ENCODE measurements around the gene NACC2.

NACC2 gene

DNA sequence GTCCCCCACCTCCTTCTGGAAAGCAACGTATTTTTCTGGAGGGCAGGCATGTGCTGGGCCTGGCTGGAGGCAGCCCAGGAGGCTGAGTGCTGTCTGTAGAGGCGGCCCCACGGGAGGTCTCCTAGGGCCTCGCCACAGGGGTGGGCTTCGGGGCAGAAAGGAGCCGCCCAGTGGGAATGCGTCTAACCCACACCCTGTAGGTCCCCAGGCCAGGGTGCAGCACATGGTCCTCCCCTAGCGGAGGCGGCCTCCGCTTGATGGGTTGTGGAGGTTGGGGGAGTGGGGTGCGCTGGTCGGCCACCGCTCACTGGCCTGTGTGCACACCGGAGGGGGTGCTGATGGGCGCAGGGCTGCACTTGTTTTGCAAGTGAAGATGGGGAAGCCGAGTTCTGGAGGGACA, 85.6 kb downstream of the NACC2 start:
- H3K27ac ChIP-seq (ENCODE audit: low read length) = no peak overlapping the region

DNA sequence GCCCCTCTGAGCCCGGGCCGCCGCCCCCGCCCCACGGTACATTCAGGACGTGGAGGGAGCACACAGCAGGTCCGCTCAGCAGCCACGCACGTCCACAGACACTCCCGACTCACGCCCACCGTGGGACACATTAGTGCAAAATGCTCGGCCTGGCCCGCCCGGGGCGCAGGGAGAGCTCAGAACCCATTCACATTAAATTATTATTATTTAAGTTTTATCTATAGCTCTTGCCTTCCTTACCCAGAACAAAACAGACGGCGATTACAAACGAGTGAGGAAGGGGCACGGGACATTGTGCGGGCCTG, 86.4 kb downstream of the NACC2 start:
- Histone ChIP-seq H3K79me2 (ENCODE audit: low read length) (no peaks in the 10 kb centered on the region), H3K27ac (ENCODE audit: low read length) (no peak overlapping the region), H3K9me3 (ENCODE audit: insufficient read depth, low read length) (no peaks in the 10 kb centered on the region), H3K36me3 (replicated peaks; ENCODE audit: low read depth, low read length) (no peaks in the 10 kb centered on the region), H2AFZ (ENCODE audit: low read depth, low read length) (no peak overlapping the region), H3K4me3 (ENCODE audit: low read length) (no peak overlapping the region), H3K4me1 (ENCODE audit: low read length) (no peaks in the 10 kb centered on the region), H4K20me1 (ENCODE audit: insufficient read depth, low read length) (no peaks in the 10 kb centered on the region), H3K9ac (ENCODE audit: low read length) (no peak overlapping the region), H3K4me2 (ENCODE audit: low read length) (no peak overlapping the region), H3K27me3 (ENCODE audit: low read depth, low read length) (no peaks in the 10 kb centered on the region)
- TF ChIP-seq, protein P1, sequence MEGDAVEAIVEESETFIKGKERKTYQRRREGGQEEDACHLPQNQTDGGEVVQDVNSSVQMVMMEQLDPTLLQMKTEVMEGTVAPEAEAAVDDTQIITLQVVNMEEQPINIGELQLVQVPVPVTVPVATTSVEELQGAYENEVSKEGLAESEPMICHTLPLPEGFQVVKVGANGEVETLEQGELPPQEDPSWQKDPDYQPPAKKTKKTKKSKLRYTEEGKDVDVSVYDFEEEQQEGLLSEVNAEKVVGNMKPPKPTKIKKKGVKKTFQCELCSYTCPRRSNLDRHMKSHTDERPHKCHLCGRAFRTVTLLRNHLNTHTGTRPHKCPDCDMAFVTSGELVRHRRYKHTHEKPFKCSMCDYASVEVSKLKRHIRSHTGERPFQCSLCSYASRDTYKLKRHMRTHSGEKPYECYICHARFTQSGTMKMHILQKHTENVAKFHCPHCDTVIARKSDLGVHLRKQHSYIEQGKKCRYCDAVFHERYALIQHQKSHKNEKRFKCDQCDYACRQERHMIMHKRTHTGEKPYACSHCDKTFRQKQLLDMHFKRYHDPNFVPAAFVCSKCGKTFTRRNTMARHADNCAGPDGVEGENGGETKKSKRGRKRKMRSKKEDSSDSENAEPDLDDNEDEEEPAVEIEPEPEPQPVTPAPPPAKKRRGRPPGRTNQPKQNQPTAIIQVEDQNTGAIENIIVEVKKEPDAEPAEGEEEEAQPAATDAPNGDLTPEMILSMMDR (IDR thresholded peaks at IDR 0.05; ENCODE audit: low read depth, low read length) = no peak
- TF ChIP-seq EZH2phosphoT487 (IDR thresholded peaks at IDR 0.05; ENCODE audit: low read depth) = no peak

More for the DNA sequence above, 85.6 kb downstream of the NACC2 start:
- Histone ChIP-seq H3K9me3 (ENCODE audit: insufficient read depth, low read length) (no peaks in the 10 kb centered on the region), H3K79me2 (ENCODE audit: low read length) (no peaks in the 10 kb centered on the region), H3K36me3 (replicated peaks; ENCODE audit: low read depth, low read length) (no peaks in the 10 kb centered on the region), H2AFZ (ENCODE audit: low read depth, low read length) (no peak overlapping the region), H3K9ac (ENCODE audit: low read length) (no peak overlapping the region), H3K4me1 (ENCODE audit: low read length) (no peaks in the 10 kb centered on the region), H4K20me1 (ENCODE audit: insufficient read depth, low read length) (no peaks in the 10 kb centered on the region), H3K27me3 (ENCODE audit: low read depth, low read length) (no peaks in the 10 kb centered on the region), H3K4me3 (ENCODE audit: low read length) (no peak overlapping the region), H3K4me2 (ENCODE audit: low read length) (no peak overlapping the region)
- TF ChIP-seq, protein P1 (IDR thresholded peaks at IDR 0.05; ENCODE audit: low read depth, low read length) = no peak
- no peak for TF ChIP-seq EZH2phosphoT487 (IDR thresholded peaks at IDR 0.05; ENCODE audit: low read depth)

DNA sequence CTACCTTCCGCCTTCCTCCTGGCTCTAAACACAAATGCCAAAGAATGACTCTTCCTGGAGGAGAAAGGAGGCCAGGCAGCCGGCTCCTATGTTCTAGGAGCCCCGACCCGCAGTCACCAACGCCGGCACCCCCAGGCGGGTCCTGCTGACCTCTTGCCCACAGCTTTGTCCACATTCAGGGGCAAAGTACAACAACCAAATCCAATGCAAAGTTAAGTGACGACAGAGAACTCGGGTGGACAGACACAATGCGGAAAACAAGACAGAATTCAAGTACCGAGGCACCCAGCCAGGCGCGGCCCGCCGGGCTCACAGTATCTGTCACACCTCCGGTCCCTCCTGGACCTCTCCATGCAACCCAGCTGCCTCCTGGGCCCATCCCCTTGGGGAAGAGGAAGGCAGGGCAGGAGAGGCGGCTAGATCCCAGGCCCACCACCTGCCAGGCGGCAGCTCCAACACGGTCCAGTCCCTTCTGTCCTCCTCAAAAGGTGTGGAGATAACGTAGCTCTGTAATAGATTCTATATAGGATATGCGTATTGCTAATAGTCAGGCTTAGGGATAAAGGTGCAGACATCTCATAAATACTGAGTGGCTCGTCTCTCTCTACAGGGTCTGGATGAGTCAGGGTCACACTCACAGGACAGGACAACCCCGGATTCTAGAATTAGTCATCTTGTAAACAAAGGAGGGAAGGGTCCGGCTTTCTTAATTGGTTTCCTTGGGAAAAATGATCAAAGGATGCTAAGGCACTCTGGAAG, 87.0 kb downstream of the NACC2 start:
- no peak overlapping the region for H3K27ac ChIP-seq (ENCODE audit: low read length)
- no peaks in the 10 kb centered on the region for H3K27me3 ChIP-seq (ENCODE audit: low read depth, low read length)
- H3K4me1 ChIP-seq (ENCODE audit: low read length) = no peaks in the 10 kb centered on the region
- no peak overlapping the region for H3K9ac ChIP-seq (ENCODE audit: low read length)
- TF ChIP-seq EZH2phosphoT487 (IDR thresholded peaks at IDR 0.05; ENCODE audit: low read depth) = no peak
- TF ChIP-seq, protein P1 (IDR thresholded peaks at IDR 0.05; ENCODE audit: low read depth, low read length) = no peak
- H3K4me2 ChIP-seq (ENCODE audit: low read length) = no peak overlapping the region
- H3K4me3 ChIP-seq (ENCODE audit: low read length) = no peak overlapping the region
- H3K79me2 ChIP-seq (ENCODE audit: low read length) = no peaks in the 10 kb centered on the region
- H2AFZ ChIP-seq (ENCODE audit: low read depth, low read length) = no peak overlapping the region
- no peaks in the 10 kb centered on the region for H3K9me3 ChIP-seq (ENCODE audit: insufficient read depth, low read length)
- no peaks in the 10 kb centered on the region for H3K36me3 ChIP-seq (replicated peaks; ENCODE audit: low read depth, low read length)
- no peaks in the 10 kb centered on the region for H4K20me1 ChIP-seq (ENCODE audit: insufficient read depth, low read length)

DNA sequence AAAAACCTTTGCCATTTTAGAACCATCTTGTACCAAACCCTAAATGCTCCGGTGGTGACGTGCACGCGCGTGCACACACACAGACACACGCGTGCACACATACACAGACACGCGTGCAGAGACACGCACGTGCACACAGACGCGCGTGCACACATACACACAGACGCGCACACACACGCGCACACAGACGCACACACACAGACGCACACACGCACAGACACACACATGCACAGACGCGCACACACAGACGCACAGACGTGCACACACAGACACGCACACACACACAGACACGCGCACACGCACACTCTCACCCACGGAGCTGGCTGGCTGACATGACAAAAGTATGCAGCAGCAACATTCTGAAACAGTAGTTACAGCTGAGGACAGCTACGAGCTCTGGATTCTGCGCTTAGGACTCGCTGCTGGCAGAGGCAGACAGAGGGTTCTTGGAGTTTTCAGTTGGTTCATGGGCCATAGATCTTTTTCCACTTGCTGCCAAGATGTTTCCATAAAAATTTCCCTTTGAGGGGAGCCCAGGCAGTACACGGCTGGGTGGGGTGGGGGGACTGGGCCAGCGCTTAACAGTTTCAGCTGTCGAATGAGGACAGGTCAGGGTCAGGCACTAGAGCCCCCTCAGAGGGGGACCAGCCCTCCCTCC, 87.7 kb downstream of the NACC2 start:
- Histone ChIP-seq H3K4me3 (ENCODE audit: low read length) (no peak overlapping the region), H2AFZ (ENCODE audit: low read depth, low read length) (no peak overlapping the region), H3K27me3 (ENCODE audit: low read depth, low read length) (no peaks in the 10 kb centered on the region), H3K79me2 (ENCODE audit: low read length) (no peaks in the 10 kb centered on the region), H3K36me3 (replicated peaks; ENCODE audit: low read depth, low read length) (no peaks in the 10 kb centered on the region), H3K9ac (ENCODE audit: low read length) (no peak overlapping the region), H3K9me3 (ENCODE audit: insufficient read depth, low read length) (no peaks in the 10 kb centered on the region), H4K20me1 (ENCODE audit: insufficient read depth, low read length) (no peaks in the 10 kb centered on the region), H3K4me1 (ENCODE audit: low read length) (no peaks in the 10 kb centered on the region), H3K4me2 (ENCODE audit: low read length) (no peak overlapping the region), H3K27ac (ENCODE audit: low read length) (no peak overlapping the region)
- TF ChIP-seq, protein P1 (IDR thresholded peaks at IDR 0.05; ENCODE audit: low read depth, low read length) = no peak
- TF ChIP-seq EZH2phosphoT487 (IDR thresholded peaks at IDR 0.05; ENCODE audit: low read depth) = no peak

Measured in OCI-LY3 (cell line).